ENCODE results near the gene MSX1. TPM values are rescaled to one million over a fixed set of nuclear protein-coding genes. Genes with fewer than 3 reads are reported as not detected.
A peak's percentile ranks its signal among the peaks of the same experiment; 100 is the strongest.
"Not testable (repeated sequence)": the region's sequence is repeated elsewhere in the genome, so short reads cannot be mapped to it uniquely, and the experiment has no call there.

MSX1 gene
- total RNA-seq, result 0.15 and 0.69 TPM in 2 replicates

DNA sequence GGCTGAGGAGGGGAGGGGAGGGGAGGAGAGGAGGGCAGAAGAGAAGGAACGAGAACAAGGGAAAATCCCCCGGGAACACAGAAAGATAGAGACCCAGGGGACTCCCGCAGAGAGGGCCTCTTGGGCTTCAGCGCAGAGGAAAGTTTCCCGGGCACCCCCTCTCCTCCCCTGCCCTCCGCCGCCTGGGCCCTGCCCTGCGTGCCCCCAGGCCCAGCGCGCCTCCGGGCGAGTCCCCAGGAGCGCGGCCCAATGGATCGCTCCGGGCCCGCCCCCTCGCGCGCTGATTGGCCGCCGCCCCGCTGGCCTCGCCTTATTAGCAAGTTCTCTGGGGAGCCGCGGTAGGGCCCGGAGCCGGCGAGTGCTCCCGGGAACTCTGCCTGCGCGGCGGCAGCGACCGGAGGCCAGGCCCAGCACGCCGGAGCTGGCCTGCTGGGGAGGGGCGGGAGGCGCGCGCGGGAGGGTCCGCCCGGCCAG is at the start of gene MSX1:
MSX1 (plus strand) TSS at position 341 of the 474 bp plus-strand sequence. CDS start 235 bp downstream, outside the sequence.
- DNase-seq (ENCODE audit: low read depth), result peak; percentile 5

DNA sequence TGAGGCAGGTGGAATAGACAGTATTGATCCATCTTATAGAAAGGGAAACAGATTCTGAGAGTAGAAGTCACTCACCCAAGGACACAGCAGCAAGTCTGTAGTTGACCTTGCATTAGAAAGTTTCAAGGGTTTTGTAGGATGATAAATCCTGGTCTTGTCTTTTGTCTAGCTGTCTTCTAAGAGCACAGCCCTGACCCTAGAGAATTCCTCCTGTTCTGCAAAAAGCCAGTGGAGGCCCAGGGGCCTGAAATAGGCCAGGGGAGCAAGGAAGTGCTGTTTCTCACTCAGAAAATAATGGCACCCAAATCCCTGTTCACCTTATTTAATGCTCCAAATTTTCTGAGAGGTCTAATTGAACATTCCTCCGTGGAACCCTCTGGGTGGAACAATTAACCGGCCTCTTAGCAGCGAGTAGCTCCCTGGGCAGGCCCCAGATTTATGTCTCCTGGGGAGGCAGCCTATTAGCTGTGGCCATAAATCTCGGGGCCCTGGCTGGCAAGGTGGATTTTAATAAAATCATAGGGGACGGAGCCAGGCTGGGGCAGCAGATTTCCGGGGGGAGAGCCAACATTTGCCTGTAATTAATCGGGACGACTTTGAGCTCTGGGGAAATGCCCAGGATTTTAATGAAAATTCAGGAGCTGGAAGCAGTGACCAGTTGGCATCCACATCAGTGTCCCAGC is 49.2 kb upstream of the MSX1 start:
- no peak for DNase-seq (ENCODE audit: low read depth)

DNA sequence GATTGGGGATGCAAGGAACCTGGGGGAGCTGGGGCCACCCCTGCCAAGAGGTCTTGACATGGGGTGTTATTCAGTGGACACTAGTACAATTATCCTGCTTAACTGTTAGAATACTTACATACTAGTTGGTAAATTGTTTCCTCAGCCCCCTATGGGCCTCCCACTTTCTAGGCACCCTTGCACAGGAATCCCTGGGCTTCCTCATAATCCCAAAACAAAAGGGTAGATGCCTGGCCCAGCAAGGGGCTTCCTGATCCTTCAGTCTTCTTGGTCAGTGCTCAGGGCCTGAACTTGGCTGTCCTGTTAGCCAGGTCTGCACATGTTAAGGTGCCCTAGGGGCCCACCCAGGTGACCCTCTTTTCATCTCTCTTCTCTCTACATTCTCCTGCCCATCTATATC is 48.7 kb upstream of the MSX1 start:
- DNase-seq (ENCODE audit: low read depth), result no peak

DNA sequence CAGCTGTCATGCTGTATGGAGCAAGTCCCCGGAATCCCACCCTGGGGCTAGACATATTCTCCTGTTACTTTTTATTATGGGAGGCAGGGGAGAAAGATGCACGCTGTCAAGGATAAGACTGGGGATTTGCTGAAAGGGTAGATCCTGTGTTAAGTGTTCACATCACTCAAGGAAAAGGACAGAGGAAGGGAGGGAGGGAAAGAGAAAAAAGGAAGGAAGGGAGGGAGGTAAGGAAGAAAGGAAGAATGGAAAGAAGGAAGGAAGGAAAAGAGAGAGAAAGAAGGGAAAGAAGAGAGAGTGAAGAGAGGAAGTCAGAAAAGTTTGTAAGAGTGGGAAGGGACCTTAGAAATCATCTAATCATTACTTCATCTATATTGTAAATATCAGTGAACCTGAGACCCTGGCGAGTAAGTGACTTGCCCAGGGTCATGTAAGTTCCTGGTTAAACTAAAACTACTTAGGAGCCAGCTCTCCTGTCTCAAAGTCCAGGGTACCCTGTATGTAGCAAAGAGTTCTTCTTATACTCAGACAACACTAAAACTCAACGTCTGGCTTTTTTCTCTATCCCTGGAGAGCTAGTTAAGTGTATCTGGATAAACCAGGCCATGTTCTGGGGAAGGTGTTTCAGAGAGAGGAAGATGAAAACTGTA is 47.2 kb upstream of the MSX1 start:
- no peak for DNase-seq (ENCODE audit: low read depth)

DNA sequence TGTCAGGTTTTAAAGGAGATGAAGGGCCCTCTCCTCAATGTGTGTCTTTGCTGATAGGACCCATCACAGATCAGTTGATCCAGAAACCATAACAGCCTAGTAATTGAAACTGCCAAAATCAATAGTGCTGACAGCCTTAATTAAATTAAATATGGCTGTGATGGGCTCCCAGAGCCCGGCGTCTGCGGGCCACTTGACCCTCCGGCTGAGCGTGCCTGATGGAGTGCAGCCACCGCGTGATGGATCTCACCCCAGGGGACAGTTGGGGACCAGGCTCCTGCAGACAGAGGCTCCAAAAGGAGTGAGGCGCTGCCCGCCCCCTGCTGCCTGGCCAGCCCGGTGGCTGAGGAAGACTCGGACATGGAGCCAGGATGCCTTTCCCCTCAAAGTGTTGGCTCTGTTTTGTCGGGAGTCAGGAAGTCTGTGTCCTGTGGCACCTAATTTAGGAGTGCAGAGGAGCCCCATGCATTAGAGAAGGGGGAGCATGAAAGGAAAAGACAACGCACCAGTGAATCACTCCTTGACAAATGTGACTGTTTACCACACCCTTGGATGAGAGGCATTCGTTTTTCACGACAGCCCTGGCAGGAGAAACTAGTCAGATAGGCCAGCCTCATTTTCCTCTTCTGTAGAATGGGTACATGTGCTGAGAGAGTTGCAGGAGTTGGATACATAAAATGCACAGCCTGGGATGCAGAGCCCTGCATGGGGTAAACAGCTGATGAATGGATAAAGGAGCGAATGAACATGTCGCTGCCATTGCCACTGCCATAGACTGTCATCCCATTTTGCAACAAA is 40.9 kb upstream of the MSX1 start:
- no peak for DNase-seq (ENCODE audit: low read depth)

DNA sequence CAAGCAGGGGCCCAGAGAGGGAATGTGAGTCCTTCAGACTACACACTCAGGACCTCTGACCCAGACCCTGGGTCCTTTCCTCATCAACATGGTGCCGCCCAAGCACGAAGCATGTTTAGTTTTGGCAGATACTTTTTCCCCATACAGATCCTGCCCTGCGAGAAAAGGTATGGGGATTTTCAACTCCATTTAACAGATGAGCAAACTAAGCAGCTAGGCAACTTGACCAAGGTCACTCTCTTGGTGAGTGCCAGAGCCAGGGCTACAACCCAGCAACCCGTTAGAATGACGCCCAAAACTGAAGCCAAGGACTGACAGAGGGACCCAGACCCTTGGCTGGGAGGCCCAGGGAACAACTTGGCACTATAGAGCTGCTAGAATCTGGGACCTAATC is 40.3 kb upstream of the MSX1 start:
- no peak for DNase-seq (ENCODE audit: low read depth)

DNA sequence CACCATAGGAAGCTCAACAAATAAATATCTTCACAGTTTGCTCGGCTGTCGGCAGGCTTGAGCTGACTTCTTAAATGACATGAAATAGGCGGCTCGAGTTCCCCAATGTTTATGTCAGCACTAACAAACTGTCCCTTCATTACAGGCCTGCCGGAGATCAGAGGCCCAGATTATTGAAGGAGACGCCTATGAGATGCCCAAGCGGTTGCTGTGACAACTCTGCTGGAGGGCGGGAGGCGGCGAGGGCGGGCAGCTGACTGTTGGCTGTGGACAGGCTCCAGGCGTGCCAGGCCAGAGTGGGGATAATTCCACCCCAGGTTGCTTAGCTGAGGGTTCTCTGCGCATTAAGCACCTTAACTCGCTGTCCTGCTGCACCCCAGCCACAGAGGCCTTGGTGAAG is 39.2 kb upstream of the MSX1 start:
- DNase-seq (ENCODE audit: low read depth), result no peak

DNA sequence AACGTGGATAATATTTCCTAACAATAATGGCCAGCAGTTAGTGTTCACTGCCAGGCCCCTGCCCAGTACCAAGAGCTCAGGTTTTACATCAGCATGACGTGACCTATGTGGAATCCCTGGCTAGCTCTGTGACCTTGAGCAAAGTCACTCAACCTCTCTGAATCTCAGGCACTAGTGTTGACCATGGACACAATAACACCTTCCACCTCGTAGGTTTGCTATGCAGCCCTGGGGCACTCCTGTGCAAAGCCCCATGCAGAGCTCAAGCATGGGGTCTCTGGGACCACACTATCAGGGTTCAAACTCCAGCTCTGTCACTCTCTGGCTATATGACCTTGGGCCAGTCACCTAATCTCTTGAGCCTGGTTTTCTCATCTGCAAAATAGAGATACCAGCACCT is 38.7 kb upstream of the MSX1 start:
- DNase-seq (ENCODE audit: low read depth), result no peak

DNA sequence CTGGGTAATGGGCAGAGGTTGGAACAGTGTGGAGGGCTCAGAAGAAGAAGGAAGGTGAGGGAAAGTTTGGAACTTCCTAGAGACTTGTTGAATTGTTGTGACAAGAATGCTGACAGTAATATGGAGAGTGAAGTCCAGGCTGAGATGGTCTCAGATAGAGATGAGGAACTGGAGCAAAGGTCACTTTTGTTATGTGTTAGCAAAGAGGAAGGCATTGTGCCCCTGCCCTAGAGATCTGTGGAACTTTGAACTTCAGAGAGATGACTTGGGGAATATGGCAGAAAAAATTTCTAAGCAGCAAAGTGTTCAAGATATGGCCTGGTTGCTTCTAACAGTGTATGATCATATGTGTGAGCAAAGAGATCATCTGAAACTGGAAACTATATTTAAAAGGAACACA is 37.9 kb upstream of the MSX1 start:
- no peak for DNase-seq (ENCODE audit: low read depth)

DNA sequence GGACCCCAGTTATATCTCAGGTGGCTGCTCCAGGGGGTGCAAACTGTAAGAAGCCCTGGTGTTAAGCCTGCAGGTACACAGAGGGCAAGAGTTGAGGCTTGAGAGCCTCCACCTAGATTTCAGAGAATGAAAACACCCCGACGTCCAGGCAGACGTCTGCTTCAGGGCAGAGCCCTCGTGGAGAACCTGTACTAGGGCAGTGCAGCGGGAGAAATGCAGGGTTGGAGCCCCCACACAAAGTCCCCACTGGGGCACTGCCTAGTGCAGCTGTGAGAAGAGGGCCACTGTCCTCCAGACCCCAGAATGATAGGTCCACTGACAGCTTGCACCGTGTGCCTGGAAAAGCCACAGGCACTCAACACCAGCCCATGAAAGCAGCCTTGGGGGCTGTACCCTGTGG is 37.2 kb upstream of the MSX1 start:
- DNase-seq (ENCODE audit: low read depth), result not testable (repeated sequence)

DNA sequence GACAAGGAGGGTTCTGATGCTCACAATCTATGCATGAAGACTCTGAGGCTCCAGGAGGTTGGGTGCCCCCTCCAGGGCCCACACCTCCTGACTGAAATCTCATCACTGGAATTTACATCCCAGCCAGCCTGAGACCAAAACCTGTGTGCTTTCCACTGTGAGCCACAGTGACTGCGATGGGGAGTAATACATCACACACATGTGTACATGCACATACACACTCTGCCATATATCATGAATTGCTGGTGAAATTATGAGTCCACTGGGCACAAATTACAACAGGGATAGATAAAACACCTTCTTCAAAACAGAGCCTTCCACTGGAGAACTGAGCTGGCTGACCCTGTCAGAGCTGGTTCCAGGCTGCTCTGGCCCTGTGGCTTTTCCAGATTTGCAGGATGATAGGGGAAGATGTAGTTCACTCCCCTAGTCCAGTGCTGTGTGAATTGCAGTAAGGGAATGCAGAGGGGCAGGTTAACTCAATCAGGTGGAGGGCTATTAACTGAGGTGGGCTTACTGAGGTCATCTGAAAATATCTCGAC is 35.8 kb upstream of the MSX1 start:
- DNase-seq (ENCODE audit: low read depth), result no peak

DNA sequence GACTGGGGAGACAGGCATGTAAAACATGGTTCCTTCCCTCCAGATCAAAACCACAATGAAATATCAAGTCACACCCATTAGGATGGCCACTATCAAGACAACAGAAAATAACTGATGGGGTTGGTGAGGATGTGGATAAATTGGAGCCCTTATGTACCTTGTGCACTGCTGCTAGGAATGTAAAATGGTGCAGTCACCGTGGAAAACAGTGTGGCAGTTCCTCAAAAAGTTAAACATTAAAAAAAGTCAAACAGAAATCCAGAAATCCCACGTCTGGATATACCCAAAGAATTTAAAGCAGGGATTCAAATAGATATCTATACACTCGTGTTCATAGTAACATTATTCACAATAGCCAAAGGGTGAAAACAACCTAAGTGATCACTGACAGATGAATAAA is 35.2 kb upstream of the MSX1 start:
- DNase-seq (ENCODE audit: low read depth), result no peak

DNA sequence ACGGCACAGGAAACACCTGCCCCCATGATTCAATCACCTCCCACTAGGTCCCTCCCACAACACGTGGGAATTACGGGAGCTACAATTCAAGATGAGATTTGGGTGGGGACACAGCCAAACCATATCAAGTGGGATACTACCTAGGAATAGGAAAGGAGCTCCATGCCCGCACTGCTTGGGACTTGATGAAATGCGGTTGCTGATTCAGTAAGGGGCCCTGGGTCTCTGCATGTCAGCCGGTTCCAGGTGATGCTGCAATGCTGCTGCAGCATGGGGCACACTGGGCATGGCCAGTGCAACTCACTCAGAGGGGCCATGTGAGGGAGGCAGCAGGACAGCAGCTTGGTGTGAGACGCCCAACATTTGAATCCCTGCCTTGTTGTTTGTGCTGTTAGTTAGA is 34.0 kb upstream of the MSX1 start:
- DNase-seq (ENCODE audit: low read depth), result no peak

DNA sequence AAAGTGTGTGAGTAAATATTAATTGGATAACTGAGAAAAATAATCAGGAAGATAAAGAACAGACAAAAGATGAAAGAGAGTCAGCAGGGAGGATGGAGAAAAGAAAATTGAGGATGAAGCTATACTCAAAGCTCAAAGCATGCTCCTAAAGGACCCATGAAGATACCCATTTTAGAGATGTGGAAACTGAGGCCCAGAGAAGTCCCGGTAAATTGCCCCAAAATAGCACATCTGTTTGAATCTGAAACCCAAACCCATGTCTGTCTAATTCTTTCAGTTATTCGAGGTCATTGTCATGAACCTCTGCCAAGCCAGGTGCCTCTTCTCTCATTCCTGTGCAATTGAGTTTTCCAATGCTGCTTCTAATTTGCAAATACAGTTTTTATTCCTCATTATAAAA is 29.6 kb upstream of the MSX1 start:
- DNase-seq (ENCODE audit: low read depth), result no peak

DNA sequence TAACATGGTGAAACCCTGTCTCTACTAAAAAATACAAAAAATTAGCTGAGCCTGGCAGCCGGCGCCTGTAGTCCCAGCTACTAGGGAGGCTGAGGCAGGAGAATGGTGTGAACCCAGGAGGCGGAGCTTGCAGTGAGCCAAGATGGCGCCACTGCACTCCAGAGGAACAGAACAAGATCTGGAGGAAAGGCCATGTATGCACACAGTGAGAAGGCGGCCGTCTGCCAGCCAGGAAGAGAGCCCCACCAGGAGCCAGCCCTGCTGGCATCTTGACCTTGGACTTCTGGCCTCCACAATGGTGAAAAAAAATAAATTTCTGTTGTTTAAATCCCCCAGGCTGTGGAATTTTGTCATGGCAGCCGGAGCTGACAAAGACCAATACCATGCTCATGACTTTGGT is 28.2 kb upstream of the MSX1 start:
- DNase-seq (ENCODE audit: low read depth), result no peak

DNA sequence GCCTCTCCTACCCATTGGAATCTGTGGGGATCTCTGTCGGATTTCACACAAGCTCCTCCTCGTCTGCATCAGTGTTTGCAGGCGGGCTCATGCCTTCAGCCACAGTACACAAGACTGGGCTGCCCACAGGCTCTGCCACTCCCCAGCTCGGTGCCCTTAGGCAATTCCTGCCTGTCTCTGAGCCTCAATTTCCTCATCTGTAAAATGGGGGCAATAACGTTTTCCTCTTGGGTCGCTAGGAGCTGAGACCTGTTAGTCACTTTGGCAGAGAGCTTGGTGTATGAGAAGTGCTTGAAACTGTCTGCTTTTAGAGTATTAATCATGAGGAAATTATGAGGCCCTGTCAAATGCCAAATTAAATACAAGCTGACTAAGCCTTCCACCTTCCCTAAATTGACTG is 27.6 kb upstream of the MSX1 start:
- DNase-seq (ENCODE audit: low read depth), result no peak

DNA sequence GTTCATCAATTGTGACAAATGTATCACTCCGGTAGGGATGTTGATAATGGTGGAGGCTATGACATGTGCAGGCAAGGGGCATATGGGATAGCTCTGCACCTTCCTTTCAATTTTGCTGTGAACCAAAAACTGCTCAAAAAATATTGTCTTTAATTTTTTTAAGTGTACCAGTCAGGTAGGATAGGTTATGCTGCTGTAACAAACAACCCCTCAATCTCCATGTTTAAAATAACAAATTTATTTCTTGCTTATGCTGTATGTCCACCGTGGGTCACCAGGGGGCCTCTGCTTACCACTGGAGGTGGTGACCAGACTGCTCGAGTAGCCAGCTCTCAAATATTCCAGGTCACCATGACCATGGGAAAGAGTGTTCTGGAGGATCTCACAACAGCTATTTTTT is 23.4 kb upstream of the MSX1 start:
- no peak for DNase-seq (ENCODE audit: low read depth)

DNA sequence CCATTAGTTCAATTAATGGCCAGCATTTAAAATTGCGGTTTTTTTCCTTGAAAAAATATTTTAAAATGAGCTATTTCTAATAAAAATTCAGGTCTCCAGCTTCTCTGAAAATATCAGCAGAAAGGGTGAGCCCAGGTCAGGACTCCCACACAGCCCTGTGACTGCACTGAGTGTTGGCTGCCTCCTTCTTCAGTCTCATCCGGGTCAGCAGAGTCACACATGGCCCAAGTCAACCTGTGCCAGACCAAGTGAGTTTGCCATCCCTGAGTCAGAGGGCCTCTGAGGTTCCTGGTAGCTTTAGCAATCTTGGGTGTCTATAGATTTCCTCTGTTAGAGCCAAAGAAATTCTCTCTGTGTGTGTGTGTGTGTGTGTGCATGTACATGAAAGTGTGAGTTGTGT is 22.1 kb upstream of the MSX1 start:
- DNase-seq (ENCODE audit: low read depth), result no peak

DNA sequence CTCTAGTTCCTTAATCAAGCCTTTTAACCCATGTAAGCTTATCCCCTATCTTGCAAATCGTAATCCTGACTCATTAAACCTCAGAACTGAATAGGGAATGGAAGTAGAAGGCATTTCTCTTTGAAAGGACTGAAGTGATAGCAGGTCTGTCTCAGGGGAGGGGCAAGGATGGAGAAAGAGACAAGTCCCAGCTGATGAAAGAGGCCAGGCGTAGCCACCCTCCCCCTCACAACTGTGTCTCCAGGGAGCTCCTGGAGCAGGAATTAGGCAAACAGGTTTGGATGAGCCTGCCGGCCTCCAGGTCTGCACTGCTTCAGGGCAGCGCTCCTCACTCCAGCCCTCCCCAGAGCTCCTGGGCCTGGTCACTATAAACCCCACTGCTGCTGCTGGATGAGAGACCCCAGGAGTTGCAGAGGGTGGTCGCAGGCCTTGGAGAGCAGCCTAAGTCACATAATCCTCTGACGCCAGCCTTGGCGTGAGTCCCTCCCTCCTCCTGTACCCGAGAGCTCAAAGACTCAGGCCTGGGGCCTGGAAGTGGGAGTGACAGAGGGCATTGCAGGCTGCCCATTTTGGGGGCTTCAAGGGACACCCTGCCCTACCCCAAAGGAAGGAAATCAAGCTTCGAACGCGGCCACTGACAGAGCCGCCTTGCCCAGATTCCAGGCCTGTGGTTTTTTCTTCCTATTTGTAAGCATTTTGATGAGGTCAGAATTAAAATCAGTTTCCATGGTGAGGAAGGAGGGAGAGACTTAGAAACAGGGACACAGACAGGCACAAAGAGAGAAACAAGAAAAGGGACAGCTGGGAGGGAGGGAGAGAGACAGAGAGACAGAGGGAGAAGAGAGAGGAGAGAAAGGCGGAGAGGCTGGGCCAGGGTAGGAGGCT is 21.2 kb upstream of the MSX1 start:
- DNase-seq (ENCODE audit: low read depth), result no peak

DNA sequence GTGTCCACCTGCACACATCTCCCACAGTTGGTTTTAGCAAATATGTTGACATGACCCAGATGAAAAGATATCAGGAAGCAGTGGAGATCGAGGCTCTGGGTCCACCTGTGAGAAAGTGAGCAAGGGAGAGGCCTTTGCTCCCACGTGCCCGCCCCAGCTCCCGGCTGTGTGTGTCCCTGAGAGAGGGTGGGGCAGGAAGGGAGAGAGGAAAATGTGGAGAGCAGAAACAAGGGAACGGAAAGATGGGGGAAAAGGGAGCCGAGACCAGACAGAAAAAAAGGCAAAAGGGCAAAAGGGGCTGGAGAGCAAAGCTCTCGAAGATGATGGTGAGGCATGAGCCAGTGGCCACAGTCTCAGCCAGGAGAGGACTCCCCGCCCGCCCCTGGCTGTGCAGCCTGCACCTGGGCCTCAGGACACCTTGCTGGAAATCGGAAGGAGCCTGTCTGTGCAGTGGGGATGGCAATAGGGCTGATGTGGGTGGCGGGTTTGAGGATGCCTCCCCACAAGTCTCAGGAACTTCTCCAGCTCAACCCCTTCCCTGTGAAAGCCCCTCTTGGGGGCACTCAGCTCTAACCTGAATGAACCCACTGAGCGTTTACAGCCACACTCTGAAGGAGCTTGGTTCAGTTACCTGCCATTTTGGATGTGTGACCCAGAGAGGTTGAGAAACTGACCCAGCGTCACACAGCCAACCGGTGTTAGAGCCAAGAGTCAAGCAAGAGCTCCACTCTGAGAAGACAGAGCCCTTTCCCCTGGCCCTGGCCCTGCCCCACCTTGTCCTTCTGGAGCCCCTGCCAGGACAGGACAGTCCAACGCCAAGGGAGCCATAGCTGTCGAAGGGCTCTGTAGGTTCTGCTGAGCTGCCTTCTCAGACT is 20.3 kb upstream of the MSX1 start:
- no peak for DNase-seq (ENCODE audit: low read depth)

DNA sequence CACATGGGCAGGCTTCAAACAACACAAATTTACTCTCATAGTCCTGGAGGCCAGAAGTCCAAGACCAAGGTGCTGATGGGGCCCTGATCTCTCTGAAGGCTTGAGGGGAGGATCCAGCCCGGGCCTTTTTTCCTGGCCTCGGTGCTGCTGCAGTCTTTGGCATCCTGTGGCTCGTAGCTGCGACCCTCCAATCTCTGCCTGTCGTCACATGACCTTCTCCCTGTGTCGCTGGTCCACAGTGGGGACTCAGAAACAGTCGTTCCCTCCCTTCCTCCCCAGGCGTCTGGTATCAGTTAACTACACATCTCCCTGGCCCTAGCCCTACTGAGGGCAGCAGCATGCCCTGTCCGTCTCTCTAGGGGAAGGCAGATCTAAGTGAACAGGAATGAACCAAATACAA is 19.1 kb upstream of the MSX1 start:
- DNase-seq (ENCODE audit: low read depth), result no peak
